ENCODE data around the gene CYTH2. TPM values are rescaled to one million over a fixed set of nuclear protein-coding genes. Genes with fewer than 3 reads are reported as not detected.
"Not testable (repeated sequence)": the region's sequence is repeated elsewhere in the genome, so short reads cannot be mapped to it uniquely, and the experiment has no call there.

The CYTH2 gene
- total RNA-seq, 1 experiment from 2014 or later, result 87.4 TPM

GRCh38 chr19:48488478-48488877, 19.3 kb downstream of the CYTH2 start:
- in situ Hi-C loops (cut with HindIII; ENCODE audit: low sequenced_read_pairs); DNase-seq (ENCODE audit: low spot score): not testable (repeated sequence)

- in situ Hi-C loops (cut with HindIII; ENCODE audit: low sequenced_read_pairs), result no loop called here
- peak; percentile 71 for DNase-seq (ENCODE audit: low spot score)
Measured at GRCh38 chr19:48489608-48490216, 20.5 kb downstream of the CYTH2 start.

- DNase-seq (ENCODE audit: low spot score), result no peak
- in situ Hi-C loops (cut with HindIII; ENCODE audit: low sequenced_read_pairs), result no loop called here
Measured at GRCh38 chr19:48490981-48491792, 22.0 kb downstream of the CYTH2 start.

- in situ Hi-C loops (cut with HindIII; ENCODE audit: low sequenced_read_pairs), result no loop called here
- DNase-seq (ENCODE audit: low spot score), result no peak
Measured at GRCh38 chr19:48491793-48492123, 22.6 kb downstream of the CYTH2 start.

GRCh38 chr19:48492925-48493717, 24.0 kb downstream of the CYTH2 start:
- in situ Hi-C loops (cut with HindIII; ENCODE audit: low sequenced_read_pairs), result no loop called here
- DNase-seq (ENCODE audit: low spot score), result peak; percentile 85

GRCh38 chr19:48493718-48494401, 24.7 kb downstream of the CYTH2 start:
- DNase-seq (ENCODE audit: low spot score), result no peak
- in situ Hi-C loops (cut with HindIII; ENCODE audit: low sequenced_read_pairs), result no loop called here

GRCh38 chr19:48495396-48495795, 26.2 kb downstream of the CYTH2 start:
- in situ Hi-C loops (cut with HindIII; ENCODE audit: low sequenced_read_pairs), result no loop called here
- no peak for DNase-seq (ENCODE audit: low spot score)

- in situ Hi-C loops (cut with HindIII; ENCODE audit: low sequenced_read_pairs), result no loop called here
- DNase-seq (ENCODE audit: low spot score), result no peak
Measured at GRCh38 chr19:48496959-48497727, 28.0 kb downstream of the CYTH2 start.

- no peak for DNase-seq (ENCODE audit: low spot score)
- in situ Hi-C loops (cut with HindIII; ENCODE audit: low sequenced_read_pairs), result no loop called here
Measured at GRCh38 chr19:48497728-48498594, 28.8 kb downstream of the CYTH2 start.

- in situ Hi-C loops (cut with HindIII; ENCODE audit: low sequenced_read_pairs), result no loop called here
- no peak for DNase-seq (ENCODE audit: low spot score)
Measured at GRCh38 chr19:48498595-48499311, 29.6 kb downstream of the CYTH2 start.

GRCh38 chr19:48499316-48500090, 30.3 kb downstream of the CYTH2 start:
- in situ Hi-C loops (cut with HindIII; ENCODE audit: low sequenced_read_pairs), result no loop called here
- no peak for DNase-seq (ENCODE audit: low spot score)

- no peak for DNase-seq (ENCODE audit: low spot score)
- in situ Hi-C loops (cut with HindIII; ENCODE audit: low sequenced_read_pairs), result no loop called here
Measured at GRCh38 chr19:48500830-48501493, 31.8 kb downstream of the CYTH2 start.

GRCh38 chr19:48501494-48502349, 32.6 kb downstream of the CYTH2 start:
- in situ Hi-C loops (cut with HindIII; ENCODE audit: low sequenced_read_pairs), result no loop called here
- peak; percentile 76 for DNase-seq (ENCODE audit: low spot score)

- in situ Hi-C loops (cut with HindIII; ENCODE audit: low sequenced_read_pairs), result no loop called here
- no peak for DNase-seq (ENCODE audit: low spot score)
Measured at GRCh38 chr19:48502350-48503018, 33.3 kb downstream of the CYTH2 start.
